Left lung (tissue), 10 donors: Measurements from ENCODE around the gene RNF5. TPM values are rescaled to one million over a fixed set of nuclear protein-coding genes. Genes with fewer than 3 reads are reported as not detected.

ENCODE experiments used
- ATAC-seq: fragments of 200-7000 bp; cut with Tn5 transposase; one replicate; pipeline ENCODE4 v1.9.1; 2020; ENCODE audit warnings: moderate library complexity
- DNase-seq, 4 donors: peaks; one replicate each; pipeline ENCODE4 v3.0.0-alpha.2; 2013 to 2020
- H3K27ac ChIP-seq, 2 donors: fragments of 200-600 bp; sonication (generic) in 1 of 2; one replicate each; pipeline versions ENCODE4 v1.5.0 to v1.8.0; 2020 to 2021
- H3K27me3 ChIP-seq, 2 donors: fragments of 200-600 bp; sonication (generic) in 1 of 2; one replicate each; pipeline versions ENCODE4 v1.5.0 to v1.8.0; 2020 to 2021
- H3K36me3 ChIP-seq, 2 donors: fragments of 200-600 bp; sonication (generic) in 1 of 2; one replicate each; pipeline versions ENCODE4 v1.5.0 to v1.8.0; 2020 to 2021
- H3K4me1 ChIP-seq, 2 donors: fragments of 200-600 bp; one replicate each; pipeline ENCODE4 v1.8.0; 2021
- H3K4me3 ChIP-seq, 2 donors: fragments of 200-600 bp; sonication (generic) in 1 of 2; one replicate each; pipeline versions ENCODE4 v1.5.0 to v1.8.0; 2020 to 2021; ENCODE audit warnings: mild to moderate bottlenecking in 1 of 2
- H3K9me3 ChIP-seq, 2 donors: fragments of 200-600 bp; sonication (generic) in 1 of 2; one replicate each; pipeline versions ENCODE4 v1.5.0 to v1.8.0; 2020 to 2021
- CTCF ChIP-seq, 2 donors: fragments of 200-600 bp; sonication (generic) in 1 of 2; IDR thresholded peaks; one replicate each; pipeline versions ENCODE4 v1.5.0 to v1.8.0; 2021; ENCODE audit warnings: antibody characterized with exemption in 2 of 2
- intact Hi-C, 2 donors: fragments of 100-400 bp; cut with DNase I; formaldehyde crosslinking; loops; one replicate each; pipeline versions ENCODE4 v1.11.2 to v1.14.2; 2022
- polyA plus RNA-seq, 6 donors: library from polyadenylated mRNA; unstranded; fragments of 120-200 nt; gene quantifications; one replicate each; pipeline ENCODE4 v1.2.1, GENCODE V29; 2013; ENCODE audit not compliant: insufficient read length in 6 of 6
- total RNA-seq, 2 donors: library from RNA; stranded (reverse); fragmentation: NEBNext Ultra II Directional; extraction: Animal tissue kit (Norgen Biotek cat#: 25700); gene quantifications; one replicate each; pipeline ENCODE4 v1.2.1, GENCODE V29; 2021
- donor health status: DM: no; HTN: yes; CAD: no.
- donor health status: DM: no; HTN: no; CAD: no.

Gene RNF5
- total and polyA plus RNA-seq, 8 donors = 43.9 to 81.5 (median 68.2) TPM

- Histone ChIP-seq H3K9me3 (no peaks in the 10 kb centered on the region), H3K27ac (no peak overlapping the region), H3K4me3 (no peak overlapping the region), H3K36me3 (peaks cover 0 to 53% of the 10 kb centered on the region in 2 donors), H3K27me3 (no peaks in the 10 kb centered on the region), H3K4me1 (peaks cover 11 to 29% of the 10 kb centered on the region in 2 donors)
- intact Hi-C loops = no loop called here
- DNase-seq (no peak), ATAC-seq (no peak)
- no peak for TF ChIP-seq CTCF (IDR thresholded peaks at IDR 0.05)
These were observed 7.0 kb upstream of the RNF5 start for GRCh38 chr6:32171234-32171633.

GRCh38 chr6:32173051-32173727 lies 5.0 kb upstream of the RNF5 start:
- Histone ChIP-seq H3K27me3 (no peaks in the 10 kb centered on the region), H3K27ac (no peak overlapping the region), H3K4me1 (peaks cover 20 to 40% of the 10 kb centered on the region in 2 donors), H3K36me3 (peaks cover 0 to 33% of the 10 kb centered on the region in 2 donors), H3K9me3 (no peaks in the 10 kb centered on the region), H3K4me3 (no peak overlapping the region)
- intact Hi-C loops = no loop called here
- ATAC-seq (no peak), DNase-seq (no peak)
- TF ChIP-seq CTCF (IDR thresholded peaks at IDR 0.05) = no peak

GRCh38 chr6:32174416-32174815 lies 3.8 kb upstream of the RNF5 start:
- DNase-seq (no peak), ATAC-seq (no peak)
- no peaks in the 10 kb centered on the region for H3K9me3 ChIP-seq
- intact Hi-C loops = no loop called here
- peaks cover 23 to 49% of the 10 kb centered on the region in 2 donors for H3K4me1 ChIP-seq
- no peak for TF ChIP-seq CTCF (IDR thresholded peaks at IDR 0.05)
- H3K36me3 ChIP-seq = peaks cover 0 to 21% of the 10 kb centered on the region in 2 donors
- no peaks in the 10 kb centered on the region for H3K27me3 ChIP-seq
- H3K27ac ChIP-seq = no peak overlapping the region
- H3K4me3 ChIP-seq = peak overlapping the region in 1 of 2 donors; percentile 79

- intact Hi-C loops = no loop called here
- no peak for TF ChIP-seq CTCF (IDR thresholded peaks at IDR 0.05)
- H3K4me1 ChIP-seq = peaks cover 23 to 58% of the 10 kb centered on the region in 2 donors
- H3K4me3 ChIP-seq = peak overlapping the region; percentile 74 to 79
- H3K27me3 ChIP-seq = no peaks in the 10 kb centered on the region
- DNase-seq (no peak), ATAC-seq (no peak)
- no peaks in the 10 kb centered on the region for H3K9me3 ChIP-seq
- peak overlapping the region; percentile 97 to 98 for H3K27ac ChIP-seq
- peaks cover 0 to 19% of the 10 kb centered on the region in 2 donors for H3K36me3 ChIP-seq
These were observed 2.9 kb upstream of the RNF5 start for GRCh38 chr6:32175322-32175710.

- Histone ChIP-seq H3K27ac (peak within 1 kb of the TSS; percentile 97 to 98), H3K4me1 (peaks cover 23 to 63% of the 10 kb centered on the region in 2 donors), H3K36me3 (peaks cover 0 to 17% of the 10 kb centered on the region in 2 donors), H3K27me3 (no peaks in the 10 kb centered on the region), H3K9me3 (no peaks in the 10 kb centered on the region), H3K4me3 (peak within 1 kb of the TSS; percentile 74 to 79)
- peak; percentile 97 to 98 (median 98) for DNase-seq
- intact Hi-C loops = no loop called here
- peak; percentile 75 for ATAC-seq
- no peak for TF ChIP-seq CTCF (IDR thresholded peaks at IDR 0.05)
These were observed 2.3 kb upstream of the RNF5 start, which contains the start of gene AGPAT1 for GRCh38 chr6:32175711-32176475. AGPAT1 (minus strand) TSS chr6:32176084; CDS start chr6:32171496, 4,588 bp downstream.
